ENCODE data around the gene HNMT. TPM values are rescaled to one million over a fixed set of nuclear protein-coding genes. Genes with fewer than 3 reads are reported as not detected.

Gene HNMT
- total RNA-seq, 1 donor from 2014 or later, result 14.4 TPM

- TF ChIP-seq, protein P1, sequence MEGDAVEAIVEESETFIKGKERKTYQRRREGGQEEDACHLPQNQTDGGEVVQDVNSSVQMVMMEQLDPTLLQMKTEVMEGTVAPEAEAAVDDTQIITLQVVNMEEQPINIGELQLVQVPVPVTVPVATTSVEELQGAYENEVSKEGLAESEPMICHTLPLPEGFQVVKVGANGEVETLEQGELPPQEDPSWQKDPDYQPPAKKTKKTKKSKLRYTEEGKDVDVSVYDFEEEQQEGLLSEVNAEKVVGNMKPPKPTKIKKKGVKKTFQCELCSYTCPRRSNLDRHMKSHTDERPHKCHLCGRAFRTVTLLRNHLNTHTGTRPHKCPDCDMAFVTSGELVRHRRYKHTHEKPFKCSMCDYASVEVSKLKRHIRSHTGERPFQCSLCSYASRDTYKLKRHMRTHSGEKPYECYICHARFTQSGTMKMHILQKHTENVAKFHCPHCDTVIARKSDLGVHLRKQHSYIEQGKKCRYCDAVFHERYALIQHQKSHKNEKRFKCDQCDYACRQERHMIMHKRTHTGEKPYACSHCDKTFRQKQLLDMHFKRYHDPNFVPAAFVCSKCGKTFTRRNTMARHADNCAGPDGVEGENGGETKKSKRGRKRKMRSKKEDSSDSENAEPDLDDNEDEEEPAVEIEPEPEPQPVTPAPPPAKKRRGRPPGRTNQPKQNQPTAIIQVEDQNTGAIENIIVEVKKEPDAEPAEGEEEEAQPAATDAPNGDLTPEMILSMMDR (IDR thresholded peaks at IDR 0.05; ENCODE audit: unreplicated experiment), result no peak
- Mint-ChIP-seq H3K27ac (peak overlapping the region; percentile 83), H3K9me3 (peaks cover 10% of the 10 kb centered on the region), H3K27me3 (ENCODE audit: low read depth) (no peaks in the 10 kb centered on the region), H3K4me3 (no peak overlapping the region), H3K4me1 (peaks cover 17% of the 10 kb centered on the region), H3K36me3 (no peaks in the 10 kb centered on the region)
- DNase-seq (ENCODE audit: low spot score in 2 of 2, unreplicated experiment in 2 of 2), result no peak
Measured at GRCh38 chr2:137928547-137929518, 35.4 kb upstream of the HNMT start.

GRCh38 chr2:137929519-137929916 is 34.8 kb upstream of the HNMT start:
- H3K4me3 Mint-ChIP-seq, result no peak overlapping the region
- no peaks in the 10 kb centered on the region for H3K27me3 Mint-ChIP-seq (ENCODE audit: low read depth)
- DNase-seq (ENCODE audit: low spot score in 2 of 2, unreplicated experiment in 2 of 2), result no peak
- no peaks in the 10 kb centered on the region for H3K36me3 Mint-ChIP-seq
- H3K27ac Mint-ChIP-seq, result peak overlapping the region; percentile 83
- H3K9me3 Mint-ChIP-seq, result peaks cover 10% of the 10 kb centered on the region
- TF ChIP-seq, protein P1 (IDR thresholded peaks at IDR 0.05; ENCODE audit: unreplicated experiment), result no peak
- H3K4me1 Mint-ChIP-seq, result peaks cover 17% of the 10 kb centered on the region

DNA sequence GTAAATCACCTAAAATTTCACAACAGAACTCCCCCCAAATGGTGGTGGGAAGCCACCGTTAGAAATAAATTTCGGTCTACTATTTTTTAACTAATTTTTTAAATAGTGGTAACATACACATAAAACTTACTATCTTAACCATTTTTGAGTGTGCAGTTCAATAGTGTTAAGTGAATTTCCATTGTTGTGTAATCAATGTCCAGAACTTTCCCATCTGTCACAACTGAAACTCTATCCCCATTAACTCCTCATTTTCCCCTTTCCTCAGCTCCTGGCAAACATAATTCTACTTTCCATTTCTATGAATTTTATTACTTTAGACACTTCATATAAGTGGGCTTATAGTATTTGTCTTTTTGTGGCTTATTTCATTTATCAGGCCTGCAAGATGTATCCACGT is 34.1 kb upstream of the HNMT start:
- H3K9me3 Mint-ChIP-seq, result peaks cover 12% of the 10 kb centered on the region
- no peak for DNase-seq (ENCODE audit: low spot score in 2 of 2, unreplicated experiment in 2 of 2)
- H3K27me3 Mint-ChIP-seq (ENCODE audit: low read depth), result no peaks in the 10 kb centered on the region
- peaks cover 18% of the 10 kb centered on the region for H3K4me1 Mint-ChIP-seq
- no peak overlapping the region for H3K4me3 Mint-ChIP-seq
- no peaks in the 10 kb centered on the region for H3K36me3 Mint-ChIP-seq
- peak overlapping the region; percentile 83 for H3K27ac Mint-ChIP-seq
- TF ChIP-seq, protein P1 (IDR thresholded peaks at IDR 0.05; ENCODE audit: unreplicated experiment), result no peak

- no peaks in the 10 kb centered on the region for H3K36me3 Mint-ChIP-seq
- TF ChIP-seq, protein P1 (IDR thresholded peaks at IDR 0.05; ENCODE audit: unreplicated experiment), result no peak
- H3K4me1 Mint-ChIP-seq, result peaks cover 41% of the 10 kb centered on the region
- peak overlapping the region; percentile 32 for H3K27ac Mint-ChIP-seq
- peaks cover 15% of the 10 kb centered on the region for H3K9me3 Mint-ChIP-seq
- H3K4me3 Mint-ChIP-seq, result no peak overlapping the region
- no peak for DNase-seq (ENCODE audit: low spot score in 2 of 2, unreplicated experiment in 2 of 2)
- H3K27me3 Mint-ChIP-seq (ENCODE audit: low read depth), result no peaks in the 10 kb centered on the region
Measured at GRCh38 chr2:137935591-137935990, 28.7 kb upstream of the HNMT start.

- TF ChIP-seq, protein P1 (IDR thresholded peaks at IDR 0.05; ENCODE audit: unreplicated experiment), result no peak
- H3K9me3 Mint-ChIP-seq, result peaks cover 10% of the 10 kb centered on the region
- DNase-seq (ENCODE audit: low spot score in 2 of 2, unreplicated experiment in 2 of 2), result no peak
- no peak overlapping the region for H3K4me3 Mint-ChIP-seq
- H3K4me1 Mint-ChIP-seq, result peaks cover 58% of the 10 kb centered on the region
- H3K27me3 Mint-ChIP-seq (ENCODE audit: low read depth), result no peaks in the 10 kb centered on the region
- H3K36me3 Mint-ChIP-seq, result no peaks in the 10 kb centered on the region
- H3K27ac Mint-ChIP-seq, result no peak overlapping the region
Measured at GRCh38 chr2:137937246-137937645, 27.0 kb upstream of the HNMT start.

All from mesothelial cell of epicardium (in vitro differentiated cells).